ENCODE results near the gene PLEKHG3.

PLEKHG3 gene

DNA sequence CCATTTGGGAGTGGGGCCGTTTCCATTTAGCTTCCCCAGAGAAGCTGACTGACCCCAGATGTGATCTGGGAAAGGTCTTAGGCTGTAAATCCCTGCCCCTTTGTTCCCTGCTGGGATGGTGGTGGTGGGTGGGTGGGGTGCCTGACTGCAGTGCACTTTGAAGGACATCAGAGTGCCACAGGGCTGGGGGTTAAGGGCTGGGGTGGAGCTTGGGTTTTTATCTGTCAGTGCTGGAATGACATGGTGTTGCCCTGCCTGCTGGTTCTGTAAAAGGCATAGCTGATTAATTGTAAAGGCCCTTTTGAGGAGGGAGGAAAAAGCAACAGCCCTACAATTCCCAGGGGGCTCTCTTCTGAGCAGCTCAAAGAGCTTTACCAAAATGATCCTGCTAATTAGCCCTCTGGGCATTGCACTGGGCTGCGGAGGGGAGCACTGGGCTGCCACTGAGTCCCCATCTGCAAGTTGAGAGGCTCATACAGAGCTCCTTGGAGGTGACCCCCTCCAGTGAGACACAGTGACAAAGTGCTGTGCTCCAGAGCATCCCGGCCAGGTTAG lies 21.1 kb downstream of the PLEKHG3 start:
- DNase-seq (ENCODE audit: insufficient read length, low spot score), result no peak
- no peak for FAIRE-seq

DNA sequence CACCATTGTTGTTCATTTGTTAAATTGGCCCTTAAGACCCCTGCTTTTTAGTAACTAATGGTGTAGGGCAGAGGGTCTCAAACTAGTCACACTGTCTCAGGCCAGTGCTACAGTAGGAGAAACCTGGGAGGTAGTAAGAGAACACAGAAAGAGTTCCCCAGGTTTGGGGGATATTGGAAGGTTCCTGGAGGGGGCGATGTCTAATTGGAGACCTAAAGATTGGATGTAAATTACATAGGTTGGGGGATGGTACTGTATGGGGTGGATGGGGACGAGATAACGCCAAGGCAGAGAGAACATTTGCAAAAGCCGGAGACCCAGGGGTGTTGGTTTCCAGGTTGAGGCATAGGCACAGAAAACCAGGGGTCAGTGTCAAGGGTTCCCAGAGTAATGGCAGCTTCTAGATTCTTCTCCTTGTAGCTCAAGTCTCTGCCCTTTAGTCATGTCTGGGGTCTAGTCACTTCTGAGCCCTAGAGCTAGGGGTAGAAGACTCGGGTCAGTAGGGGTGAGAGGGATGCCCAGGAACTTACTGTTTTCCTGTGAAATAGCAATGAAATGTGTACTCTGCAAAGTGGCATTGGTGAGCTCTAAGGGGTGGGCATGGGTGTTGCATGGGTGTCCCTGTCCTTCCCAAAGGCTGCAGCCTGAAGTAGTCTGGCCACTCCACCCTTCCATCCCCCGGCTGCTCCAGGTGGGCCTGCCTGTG lies 21.8 kb downstream of the PLEKHG3 start:
- no peak for FAIRE-seq
- DNase-seq (ENCODE audit: insufficient read length, low spot score), result no peak

DNA sequence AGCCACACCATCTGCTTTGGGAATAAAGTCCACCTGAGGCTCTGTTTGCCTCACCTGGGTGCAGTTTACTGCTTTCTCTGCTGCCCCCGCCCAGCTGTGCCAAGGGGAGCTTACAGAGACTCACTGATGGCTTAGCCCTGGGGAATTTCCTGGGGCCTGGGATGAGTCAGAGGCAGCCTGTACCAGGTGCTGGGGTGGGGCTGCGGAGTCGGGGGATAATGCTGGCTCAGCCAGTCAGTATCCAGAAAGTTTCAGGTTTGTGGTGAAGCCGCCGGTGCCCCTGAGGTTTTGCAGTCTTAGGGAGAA lies 22.3 kb downstream of the PLEKHG3 start:
- no peak for FAIRE-seq
- DNase-seq (ENCODE audit: insufficient read length, low spot score), result no peak

DNA sequence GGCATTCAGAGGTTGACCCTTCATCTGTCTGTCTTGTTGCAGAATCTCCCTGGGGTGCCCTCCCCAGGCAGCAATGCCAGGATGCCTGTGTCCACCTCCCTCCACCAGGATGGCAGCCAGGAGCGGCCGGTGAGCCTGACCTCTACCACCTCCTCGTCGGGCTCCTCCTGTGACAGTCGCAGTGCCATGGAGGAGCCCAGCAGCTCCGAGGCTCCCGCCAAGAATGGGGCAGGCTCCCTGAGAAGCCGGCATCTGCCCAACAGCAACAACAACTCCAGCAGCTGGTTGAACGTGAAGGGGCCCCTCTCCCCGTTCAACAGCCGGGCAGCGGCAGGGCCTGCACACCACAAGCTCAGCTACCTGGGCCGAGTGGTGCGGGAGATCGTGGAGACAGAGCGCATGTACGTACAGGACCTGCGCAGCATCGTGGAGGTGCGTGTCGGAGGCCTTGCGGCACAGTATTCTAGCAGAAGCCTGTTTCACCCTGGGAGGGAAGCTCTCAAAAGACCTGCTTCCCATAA lies 23.4 kb downstream of the PLEKHG3 start:
- FAIRE-seq (no peak), DNase-seq (ENCODE audit: insufficient read length, low spot score) (no peak)

DNA sequence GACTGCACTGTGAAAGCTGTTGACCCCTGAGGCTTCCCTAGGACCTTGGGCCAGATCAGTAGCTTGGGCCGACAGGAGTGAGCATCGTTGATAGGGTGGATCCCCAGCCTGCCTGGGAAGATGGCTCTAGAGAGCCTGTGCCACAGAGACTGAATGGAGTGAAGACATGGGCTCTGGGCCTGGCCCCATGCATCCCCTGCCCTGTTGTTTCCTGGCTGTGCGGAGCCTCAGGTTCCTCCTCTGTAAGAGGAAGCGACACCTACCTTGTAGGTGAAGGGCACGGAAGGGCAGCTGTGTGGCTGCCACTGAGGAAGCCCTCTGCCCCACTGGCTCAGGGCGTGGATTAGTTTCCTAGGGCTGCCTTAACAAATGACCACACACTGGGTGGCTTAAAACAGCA lies 23.9 kb downstream of the PLEKHG3 start:
- DNase-seq (ENCODE audit: insufficient read length, low spot score) (no peak), FAIRE-seq (no peak)

DNA sequence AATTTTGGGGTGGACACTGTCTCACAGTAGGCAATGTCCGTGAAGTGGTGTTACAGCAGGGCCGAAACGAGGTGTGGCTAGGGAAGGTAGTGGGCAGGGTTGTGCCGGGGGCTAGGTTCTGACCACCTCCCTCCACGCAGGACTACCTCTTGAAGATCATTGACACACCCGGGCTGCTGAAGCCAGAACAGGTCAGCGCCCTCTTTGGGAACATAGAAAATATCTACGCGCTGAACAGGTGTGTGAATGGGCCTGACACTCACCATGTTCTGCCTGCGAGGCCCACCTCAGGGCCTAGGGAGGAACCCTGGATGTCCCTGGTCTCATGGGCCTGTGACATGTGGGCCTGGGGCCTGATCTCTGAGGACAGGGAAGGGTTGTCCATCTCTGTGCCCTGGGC lies 24.6 kb downstream of the PLEKHG3 start:
- DNase-seq (ENCODE audit: insufficient read length, low spot score) (no peak), FAIRE-seq (no peak)

DNA sequence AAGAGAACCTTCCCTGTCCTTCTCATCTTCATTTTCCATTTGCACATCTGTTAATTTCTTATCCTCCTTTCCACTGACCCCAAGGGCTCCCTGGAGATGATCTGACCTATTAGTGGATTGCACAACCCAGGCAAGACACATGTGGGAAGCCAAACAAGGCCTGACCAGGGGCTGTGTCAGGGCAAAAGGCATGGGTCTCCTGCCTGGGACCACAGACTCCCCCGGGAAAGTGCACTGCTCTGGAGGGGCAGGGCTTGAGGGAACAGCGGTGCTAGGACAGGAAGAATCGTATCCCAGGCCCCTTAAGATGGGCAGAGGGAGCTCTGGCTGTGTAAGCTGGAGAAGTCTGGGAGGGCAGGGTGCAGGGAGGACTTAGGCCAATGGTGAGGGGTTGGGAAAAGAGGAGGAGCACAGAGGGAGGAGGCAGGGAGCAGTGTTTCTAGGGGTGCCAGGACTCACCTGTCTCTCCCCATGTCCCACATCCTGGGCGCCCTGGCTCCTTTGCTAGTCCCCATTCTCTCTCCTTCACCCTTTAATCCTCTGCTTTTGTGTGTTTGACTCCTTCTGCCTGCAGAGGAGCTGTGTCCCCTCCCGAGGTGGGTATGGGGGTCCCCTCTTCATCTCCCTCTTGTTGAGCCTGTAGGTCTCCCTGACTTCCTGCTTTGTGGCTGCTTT lies 25.3 kb downstream of the PLEKHG3 start:
- no peak for DNase-seq (ENCODE audit: insufficient read length, low spot score)
- FAIRE-seq, result no peak

DNA sequence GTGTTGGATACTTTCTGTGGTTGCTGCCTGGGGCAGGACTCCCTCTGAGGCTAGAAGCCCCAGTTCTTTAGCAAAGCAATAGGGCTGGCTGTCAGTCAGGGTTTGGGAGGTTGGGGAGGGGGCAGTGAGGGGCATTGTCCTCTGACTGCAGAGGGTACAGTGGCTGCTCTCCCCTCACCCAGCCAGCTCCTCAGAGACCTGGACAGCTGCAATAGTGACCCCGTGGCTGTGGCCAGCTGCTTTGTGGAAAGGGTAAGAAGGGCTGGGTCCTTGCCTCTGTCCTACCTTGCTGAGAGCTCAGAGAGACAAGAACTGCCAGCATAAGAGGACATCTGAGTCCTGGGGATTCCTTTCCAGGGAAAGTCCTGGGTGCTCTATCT lies 25.8 kb downstream of the PLEKHG3 start:
- DNase-seq (ENCODE audit: insufficient read length, low spot score) (no peak), FAIRE-seq (no peak)

DNA sequence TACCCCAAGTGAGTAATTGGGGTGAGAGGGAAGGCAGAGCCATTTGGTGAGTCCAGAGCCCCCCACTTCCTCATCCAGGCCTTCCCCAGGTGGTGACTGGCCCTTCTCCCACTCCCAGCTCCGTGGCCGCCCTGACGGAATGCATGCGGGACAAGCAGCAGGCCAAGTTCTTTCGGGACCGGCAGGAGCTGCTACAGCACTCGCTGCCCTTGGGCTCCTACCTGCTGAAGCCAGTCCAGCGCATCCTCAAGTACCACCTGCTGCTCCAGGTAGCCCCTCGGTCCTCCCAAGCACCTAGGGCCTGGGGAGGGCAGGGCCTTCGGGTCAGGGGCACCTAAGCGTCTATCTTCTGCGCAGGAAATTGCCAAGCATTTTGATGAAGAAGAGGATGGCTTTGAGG lies 26.5 kb downstream of the PLEKHG3 start:
- DNase-seq (ENCODE audit: insufficient read length, low spot score), result no peak
- no peak for FAIRE-seq

DNA sequence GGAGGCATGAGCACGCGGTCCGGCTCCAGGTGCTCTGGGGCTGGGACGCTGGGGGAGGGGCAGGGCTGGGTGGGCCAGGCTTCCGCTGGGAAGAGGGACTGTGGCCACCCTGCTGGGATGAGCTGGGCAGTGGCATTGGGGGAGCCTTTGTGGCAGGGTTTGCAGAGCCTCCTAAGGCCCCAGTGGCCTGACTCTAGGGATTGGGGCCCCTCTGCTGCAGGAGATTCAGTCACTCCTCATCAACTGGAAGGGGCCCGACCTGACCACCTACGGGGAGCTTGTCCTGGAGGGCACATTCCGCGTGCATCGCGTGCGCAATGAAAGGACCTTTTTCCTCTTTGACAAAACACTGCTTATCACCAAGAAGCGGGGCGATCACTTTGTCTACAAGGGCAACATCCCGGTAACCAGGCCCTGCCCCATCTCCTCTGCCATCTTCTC lies 26.9 kb downstream of the PLEKHG3 start:
- no peak for FAIRE-seq

DNA sequence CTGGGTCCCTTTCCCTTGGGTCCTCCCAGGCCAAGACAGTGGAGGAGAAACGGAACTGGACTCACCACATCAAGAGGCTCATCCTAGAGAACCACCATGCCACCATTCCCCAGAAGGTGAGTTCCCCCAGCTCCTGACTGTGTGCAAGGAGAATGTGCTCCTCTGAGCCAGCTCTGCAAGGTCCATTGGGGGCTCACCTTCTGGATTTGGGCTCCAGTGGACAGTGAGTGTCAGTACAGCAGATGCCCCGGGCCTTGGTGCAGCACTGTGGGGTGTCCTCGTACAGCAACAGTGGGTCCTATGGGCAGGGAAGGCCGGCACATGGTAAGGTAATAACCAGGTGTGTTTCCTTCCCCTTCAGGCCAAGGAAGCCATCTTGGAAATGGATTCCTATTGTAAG lies 27.8 kb downstream of the PLEKHG3 start:
- FAIRE-seq, result no peak
- no peak for DNase-seq (ENCODE audit: insufficient read length, low spot score)

More for the DNA sequence above, 26.9 kb downstream of the PLEKHG3 start:
- DNase-seq (ENCODE audit: insufficient read length, low spot score), result no peak

DNA sequence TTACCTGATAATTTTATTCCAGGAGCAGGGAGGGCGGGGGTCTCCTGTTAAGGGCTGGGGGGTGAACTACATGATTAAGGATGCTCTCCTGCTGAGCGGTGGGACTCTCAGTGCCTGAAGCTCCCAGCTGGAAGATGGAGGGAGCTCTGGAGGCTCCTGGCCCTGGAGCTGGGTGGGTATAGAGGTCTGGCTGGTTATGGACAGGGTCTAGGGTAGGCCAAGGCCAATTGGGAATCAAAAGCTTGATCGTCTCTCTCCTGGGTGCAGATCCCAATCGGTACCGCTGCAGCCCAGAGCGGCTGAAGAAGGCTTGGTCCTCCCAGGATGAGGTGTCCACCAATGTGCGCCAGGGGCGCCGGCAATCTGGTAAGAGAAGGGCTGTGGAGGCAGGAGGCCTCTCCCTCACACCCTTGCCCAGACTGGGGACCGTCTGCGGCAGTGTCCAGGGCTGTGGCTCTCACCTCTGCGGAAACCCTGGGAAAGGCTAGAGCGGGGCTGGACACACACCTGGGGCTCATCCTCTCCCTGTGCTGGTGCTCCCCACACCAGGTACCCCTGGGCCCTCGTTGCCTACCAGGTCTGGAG lies 28.4 kb downstream of the PLEKHG3 start:
- FAIRE-seq (no peak), DNase-seq (ENCODE audit: insufficient read length, low spot score) (no peak)

DNA sequence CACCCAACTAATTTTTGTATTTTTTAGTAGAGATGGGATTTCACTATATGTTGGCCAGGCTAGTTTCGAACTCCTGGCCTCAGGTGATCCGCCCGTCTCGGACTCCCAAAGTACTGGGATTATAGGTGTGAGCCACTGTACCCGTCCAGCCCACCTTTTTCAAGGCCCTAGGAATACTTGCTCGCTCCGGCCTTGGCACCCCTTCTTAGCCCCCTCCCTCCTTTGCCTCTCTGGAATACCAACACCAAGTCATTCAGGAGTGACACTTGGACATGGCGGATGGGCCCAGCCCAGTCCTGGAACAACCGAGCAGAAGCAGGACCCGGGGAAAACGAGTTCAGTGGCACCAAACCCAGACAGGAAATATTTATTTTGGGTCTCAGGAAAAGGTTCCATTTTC lies 29.1 kb downstream of the PLEKHG3 start:
- DNase-seq (ENCODE audit: insufficient read length, low spot score) (no peak), FAIRE-seq (no peak)

DNA sequence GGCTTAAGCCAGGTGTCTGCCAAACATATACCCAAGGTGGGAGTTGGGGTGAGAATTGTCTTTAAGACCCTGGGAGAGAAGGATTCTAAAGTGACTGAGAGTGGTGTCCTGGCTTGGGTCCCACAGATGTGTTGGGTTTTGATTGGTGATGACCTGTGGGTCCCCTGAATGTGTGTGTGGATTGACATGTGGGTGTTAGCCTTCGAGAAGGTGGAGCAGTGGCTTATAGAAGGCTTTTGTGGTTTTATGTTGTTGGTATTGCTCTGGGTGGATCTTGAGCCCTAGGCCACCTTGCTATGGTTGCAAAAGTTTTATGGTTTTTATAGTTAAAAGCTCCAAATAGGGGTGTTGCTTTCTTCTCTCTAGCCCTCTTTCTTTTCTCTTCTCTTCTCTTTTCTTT lies 29.7 kb downstream of the PLEKHG3 start:
- DNase-seq (ENCODE audit: insufficient read length, low spot score) (no peak), FAIRE-seq (no peak)

DNA sequence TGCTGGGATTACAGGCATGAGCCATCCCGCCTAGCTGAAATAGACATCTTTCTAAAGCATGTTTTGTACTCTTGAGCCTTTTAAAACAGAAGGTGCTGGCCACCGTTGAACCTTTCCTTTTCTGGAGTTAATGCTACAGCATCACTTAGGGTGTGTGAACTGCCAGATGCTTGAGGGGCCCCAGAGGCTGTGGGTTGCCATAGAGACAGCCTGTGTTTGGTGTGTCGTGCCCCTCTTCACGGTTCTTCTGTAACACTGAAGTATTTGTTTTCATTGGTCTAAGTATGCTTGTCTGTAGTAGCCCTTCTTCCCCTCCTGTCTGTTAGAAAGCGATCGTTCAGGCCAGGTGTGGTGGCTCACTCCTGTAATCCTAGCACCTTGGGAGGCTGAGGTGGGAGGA lies 30.8 kb downstream of the PLEKHG3 start:
- FAIRE-seq (no peak), DNase-seq (ENCODE audit: insufficient read length, low spot score) (no peak)

DNA sequence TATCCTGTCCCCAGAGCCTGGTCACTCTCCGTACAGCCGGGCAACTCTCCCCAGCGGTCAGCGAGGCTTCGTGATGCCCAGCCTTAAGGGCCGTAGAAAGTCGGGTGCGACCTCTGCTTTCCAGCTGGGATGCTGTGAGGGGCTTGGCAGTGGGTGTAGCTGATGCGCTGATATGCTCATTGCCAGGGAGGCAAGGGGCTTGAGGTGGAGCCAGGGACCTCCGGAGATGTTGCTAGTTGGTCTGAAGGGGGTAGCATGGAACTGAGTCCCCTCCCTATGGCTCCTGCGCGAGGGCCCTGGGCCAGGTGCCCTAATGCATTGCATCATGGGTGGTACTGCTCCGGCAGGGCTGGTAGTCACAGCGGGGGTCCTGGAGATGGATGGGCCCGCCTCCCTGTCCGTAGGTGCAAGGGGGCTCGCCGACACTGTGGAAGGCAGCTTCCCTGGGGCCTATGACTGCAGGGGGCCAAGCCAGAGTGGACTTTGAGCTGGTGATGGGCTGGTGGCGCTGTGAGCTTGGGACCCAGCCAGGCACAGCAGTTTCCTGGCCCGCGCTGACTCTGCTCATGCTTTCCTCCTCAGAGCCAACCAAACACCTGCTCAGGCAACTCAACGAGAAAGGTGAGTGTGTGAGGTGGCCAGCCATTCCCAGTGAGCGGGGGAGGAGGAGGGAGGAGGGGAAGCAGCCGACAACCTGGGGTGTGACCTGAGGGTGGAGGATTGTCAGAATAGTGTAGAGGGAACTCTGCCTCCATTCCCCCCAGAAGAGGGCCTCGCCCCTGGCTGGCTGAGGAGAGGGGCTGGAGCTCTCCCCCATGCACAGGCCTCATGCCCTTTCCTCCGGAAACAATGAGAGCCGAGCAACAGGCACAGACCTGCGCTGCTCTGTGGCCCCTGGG lies 32.3 kb downstream of the PLEKHG3 start:
- FAIRE-seq (no peak), DNase-seq (ENCODE audit: insufficient read length, low spot score) (no peak)

DNA sequence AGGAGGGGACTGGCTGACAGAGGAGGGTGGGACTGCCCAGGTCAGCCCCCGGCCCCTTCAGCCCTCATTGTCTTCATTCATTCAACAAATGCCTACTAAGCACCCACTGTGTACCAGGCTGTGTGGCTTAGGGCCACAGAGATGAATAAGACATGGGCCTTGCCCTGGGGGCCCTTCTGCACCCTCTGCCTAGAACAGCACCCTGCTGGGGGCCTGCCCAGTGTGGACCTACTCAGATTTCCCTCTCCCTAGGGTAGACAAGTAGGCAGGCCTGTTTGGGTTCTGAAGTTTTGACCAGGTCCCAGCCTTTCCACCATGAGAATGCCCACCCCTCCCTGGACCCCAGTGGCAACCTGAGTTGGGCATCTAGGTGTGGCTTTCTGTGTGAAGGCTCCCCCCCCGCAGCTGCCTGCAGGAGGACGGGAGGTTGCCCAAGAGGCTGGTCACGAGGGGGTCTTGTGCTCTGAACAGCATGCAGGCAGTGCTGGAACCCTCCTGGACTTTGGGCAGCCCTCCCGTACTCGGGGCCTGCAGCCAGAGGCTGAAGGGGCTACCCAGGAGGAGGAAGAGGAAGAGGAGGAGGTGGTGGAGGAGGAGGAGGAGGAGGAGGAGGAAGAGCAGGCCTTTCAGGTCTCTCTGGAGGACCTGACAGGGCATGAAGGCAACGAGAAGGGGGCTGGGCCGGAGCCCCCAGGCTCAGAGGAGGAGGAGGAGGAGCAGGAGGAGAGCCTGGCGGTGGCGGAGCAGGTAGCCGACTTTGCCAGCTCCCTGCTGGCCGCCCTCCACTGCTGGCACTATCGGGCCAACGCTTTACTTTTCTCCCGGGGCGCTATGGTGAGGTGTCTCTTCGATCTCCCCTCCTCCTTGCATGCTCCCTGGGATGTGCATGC lies 33.4 kb downstream of the PLEKHG3 start:
- DNase-seq (ENCODE audit: insufficient read length, low spot score) (no peak), FAIRE-seq (no peak)

DNA sequence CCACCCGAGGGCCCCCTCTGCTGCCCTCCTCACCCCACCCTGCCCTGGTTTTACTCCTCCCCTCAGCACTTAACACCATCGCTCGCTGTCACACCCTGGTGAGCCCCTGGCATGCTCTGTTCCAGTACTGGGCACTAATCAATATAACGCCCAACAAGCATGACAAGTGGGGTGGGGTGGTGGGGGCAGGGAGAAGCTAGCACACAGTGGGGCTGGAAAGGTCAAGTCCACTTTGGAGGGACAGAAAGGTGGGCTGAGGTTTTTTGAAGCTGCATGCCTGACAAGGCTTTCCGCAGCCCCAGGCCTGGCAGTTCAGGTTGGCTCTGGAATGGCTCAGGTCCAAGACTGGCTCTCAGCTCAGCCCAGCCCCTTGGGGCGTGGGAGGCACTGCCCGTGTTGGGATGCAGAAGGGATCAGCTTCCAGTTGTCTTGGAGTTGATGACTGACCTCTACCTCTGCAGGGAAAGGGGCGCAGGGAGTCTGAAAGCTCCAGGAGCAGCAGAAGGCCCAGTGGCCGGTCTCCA lies 34.1 kb downstream of the PLEKHG3 start:
- no peak for FAIRE-seq
- no peak for DNase-seq (ENCODE audit: insufficient read length, low spot score)

DNA sequence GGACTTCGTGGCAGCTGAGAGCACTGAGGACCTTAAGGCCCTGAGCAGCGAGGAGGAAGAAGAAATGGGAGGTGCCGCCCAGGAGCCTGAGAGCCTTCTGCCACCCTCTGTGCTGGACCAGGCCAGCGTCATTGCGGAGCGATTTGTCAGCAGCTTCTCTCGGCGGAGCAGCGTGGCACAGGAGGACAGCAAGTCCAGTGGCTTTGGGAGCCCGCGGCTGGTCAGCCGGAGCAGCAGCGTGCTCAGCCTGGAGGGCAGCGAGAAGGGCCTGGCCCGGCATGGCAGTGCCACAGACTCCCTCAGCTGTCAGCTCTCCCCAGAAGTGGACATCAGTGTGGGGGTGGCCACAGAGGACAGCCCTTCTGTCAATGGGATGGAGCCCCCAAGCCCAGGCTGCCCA lies 37.0 kb downstream of the PLEKHG3 start:
- DNase-seq (ENCODE audit: insufficient read length, low spot score), result no peak
- FAIRE-seq, result no peak

DNA sequence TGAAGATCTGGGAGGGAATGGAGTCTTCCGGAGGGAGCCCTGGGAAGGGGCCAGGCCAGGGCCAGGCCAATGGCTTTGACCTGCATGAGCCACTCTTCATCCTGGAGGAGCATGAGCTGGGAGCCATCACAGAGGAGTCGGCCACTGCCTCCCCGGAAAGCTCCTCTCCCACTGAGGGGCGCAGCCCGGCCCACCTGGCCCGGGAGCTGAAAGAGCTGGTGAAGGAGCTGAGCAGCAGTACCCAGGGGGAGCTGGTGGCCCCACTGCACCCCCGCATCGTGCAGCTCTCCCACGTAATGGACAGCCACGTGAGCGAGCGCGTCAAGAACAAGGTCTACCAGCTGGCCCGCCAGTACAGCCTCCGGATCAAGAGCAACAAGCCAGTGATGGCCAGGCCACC lies 37.7 kb downstream of the PLEKHG3 start:
- no peak for DNase-seq (ENCODE audit: insufficient read length, low spot score)
- FAIRE-seq, result no peak
